ENCODE data around the gene CLDN7. TPM values are rescaled to one million over a fixed set of nuclear protein-coding genes. Genes with fewer than 3 reads are reported as not detected.

CLDN7 gene
- total RNA-seq, 1 donor from 2014 or later: 10.5 TPM

GRCh38 chr17:7281953-7282751 is 19.9 kb upstream of the CLDN7 start:
- Histone ChIP-seq H2AFZ (ENCODE audit: low read depth, low read length) (no peak overlapping the region), H3K4me3 (ENCODE audit: insufficient read depth, low read depth, low read length) (peak overlapping the region; percentile 33), H3K27ac (ENCODE audit: low read depth, low read length) (no peak overlapping the region), H3K4me2 (ENCODE audit: low read length) (peak overlapping the region; percentile 97), H3K79me2 (ENCODE audit: insufficient read depth, low read length) (no peaks in the 10 kb centered on the region), H3K4me1 (ENCODE audit: insufficient read depth, low read length) (peaks cover 14% of the 10 kb centered on the region), H3K36me3 (ENCODE audit: insufficient read depth, low read length) (no peaks in the 10 kb centered on the region), H4K20me1 (ENCODE audit: insufficient read depth, low read length) (no peaks in the 10 kb centered on the region), H3K9ac (ENCODE audit: low read length) (no peak overlapping the region), H3K9me3 (ENCODE audit: insufficient read depth, low read depth, low read length) (no peaks in the 10 kb centered on the region), H3K27me3 (ENCODE audit: insufficient read depth, low read length) (peaks cover 25% of the 10 kb centered on the region)
- Mint-ChIP-seq H3K27ac (ENCODE audit: unreplicated experiment) (no peak overlapping the region), H3K4me3 (ENCODE audit: unreplicated experiment) (peak overlapping the region; percentile 76), H3K9me3 (ENCODE audit: unreplicated experiment) (no peaks in the 10 kb centered on the region), H3K4me1 (ENCODE audit: low read depth, unreplicated experiment) (no peaks in the 10 kb centered on the region), H3K27me3 (ENCODE audit: low read depth, unreplicated experiment) (peaks cover 48% of the 10 kb centered on the region), H3K36me3 (ENCODE audit: low read depth, unreplicated experiment) (no peaks in the 10 kb centered on the region)
- no peak for TF ChIP-seq CTCF (IDR thresholded peaks at IDR 0.05; ENCODE audit: insufficient read depth, low read depth, low read length)
- peak; percentile 88 for TF ChIP-seq EZH2 (IDR thresholded peaks at IDR 0.05; ENCODE audit: insufficient read depth, low read length)
- FAIRE-seq (no peak), DNase-seq (ENCODE audit: low read depth) (no peak)

- FAIRE-seq (no peak), DNase-seq (ENCODE audit: low read depth) (peak; percentile 64)
- Mint-ChIP-seq H3K9me3 (ENCODE audit: unreplicated experiment) (no peaks in the 10 kb centered on the region), H3K4me1 (ENCODE audit: low read depth, unreplicated experiment) (no peaks in the 10 kb centered on the region), H3K4me3 (ENCODE audit: unreplicated experiment) (peak within 1 kb of the TSS; percentile 78), H3K27me3 (ENCODE audit: low read depth, unreplicated experiment) (peaks cover 43% of the 10 kb centered on the region), H3K36me3 (ENCODE audit: low read depth, unreplicated experiment) (no peaks in the 10 kb centered on the region), H3K27ac (ENCODE audit: unreplicated experiment) (peak within 1 kb of the TSS; percentile 66)
- Histone ChIP-seq H3K9ac (ENCODE audit: low read length) (peak within 1 kb of the TSS; percentile 59), H3K27me3 (ENCODE audit: insufficient read depth, low read length) (peaks cover 22% of the 10 kb centered on the region), H3K4me3 (ENCODE audit: insufficient read depth, low read depth, low read length) (peak within 1 kb of the TSS; percentile 53), H3K4me2 (ENCODE audit: low read length) (peak within 1 kb of the TSS; percentile 97), H4K20me1 (ENCODE audit: insufficient read depth, low read length) (no peaks in the 10 kb centered on the region), H3K79me2 (ENCODE audit: insufficient read depth, low read length) (no peaks in the 10 kb centered on the region), H3K4me1 (ENCODE audit: insufficient read depth, low read length) (peaks cover 14% of the 10 kb centered on the region), H3K27ac (ENCODE audit: low read depth, low read length) (peak within 1 kb of the TSS; percentile 35), H3K9me3 (ENCODE audit: insufficient read depth, low read depth, low read length) (no peaks in the 10 kb centered on the region), H3K36me3 (ENCODE audit: insufficient read depth, low read length) (no peaks in the 10 kb centered on the region), H2AFZ (ENCODE audit: low read depth, low read length) (peak within 1 kb of the TSS; percentile 90)
- TF ChIP-seq EZH2 (IDR thresholded peaks at IDR 0.05; ENCODE audit: insufficient read depth, low read length): peak; percentile 75
- no peak for TF ChIP-seq CTCF (IDR thresholded peaks at IDR 0.05; ENCODE audit: insufficient read depth, low read depth, low read length)
These were observed 19.0 kb upstream of the CLDN7 start, which contains the start of gene SLC2A4 for GRCh38 chr17:7281074-7281952. Gene SLC2A4 (plus strand): TSS chr17:7281718. CDS start chr17:7281935, 217 bp downstream.
